PC-3 (cell line): ENCODE measurements around the gene SLC7A9. TPM values are rescaled to one million over a fixed set of nuclear protein-coding genes. Genes with fewer than 3 reads are reported as not detected.

Source experiments
- ATAC-seq: fragments of 200-7000 bp; cut with Tn5 transposase; 2 replicates; pipeline ENCODE4 v1.9.1; 2020; ENCODE audit warnings: mild to moderate bottlenecking, moderate library complexity
- BruUV-seq: library from RNA; stranded (reverse); fragments of 400-500 nt; replicated peaks from 2 replicates; lab custom pipeline; 2021; lab: Mats Ljungman, UMichigan
- CTCF ChIA-PET: fragments of 300-600 bp; sonication (Branson Sonifier 250); formaldehyde crosslinking; loops from one replicate; lab custom pipeline; 2022; ENCODE audit warnings: antibody characterized with exemption; lab: Charles Lee
- POLR2A ChIA-PET: fragments of 300-600 bp; sonication (Branson Sonifier 250); formaldehyde crosslinking; loops from one replicate; lab custom pipeline; 2022; ENCODE audit warnings: antibody characterized with exemption; ENCODE audit not compliant: unreplicated experiment; lab: Charles Lee
- DNase-seq: peaks from one replicate; pipeline ENCODE4 v3.0.0-alpha.2; 2015
- H2AFZ ChIP-seq: fragments of 300-600 bp; sonication (generic); 2 replicates; pipeline ENCODE4 v1.6.0; 2016; ENCODE audit warnings: antibody characterized with exemption, low read length
- H3F3A ChIP-seq: fragments of 300-600 bp; sonication (generic); one replicate; pipeline ENCODE4 v1.6.0; 2017; ENCODE audit warnings: antibody characterized with exemption, low read length, control low read depth, mild to moderate bottlenecking; ENCODE audit not compliant: unreplicated experiment
- H3K27ac ChIP-seq: fragments of 300-600 bp; sonication (generic); 2 replicates; pipeline ENCODE4 v1.5.1; 2016; ENCODE audit warnings: mild to moderate bottlenecking, low read length
- H3K27me3 ChIP-seq: fragments of 300-600 bp; sonication (generic); 2 replicates; pipeline ENCODE4 v1.6.1; 2016; ENCODE audit warnings: low read length, mixed read lengths
- H3K36me3 ChIP-seq: fragments of 300-600 bp; sonication (generic); 2 replicates; pipeline ENCODE4 v1.6.1; 2016; ENCODE audit warnings: low read depth, mixed run types, low read length, mixed read lengths
- H3K4me1 ChIP-seq: fragments of 300-600 bp; sonication (generic); 2 replicates; pipeline ENCODE4 v1.5.1; 2016; ENCODE audit warnings: low read length; ENCODE audit not compliant: insufficient read depth
- H3K4me2 ChIP-seq: fragments of 300-600 bp; sonication (generic); 2 replicates; pipeline ENCODE4 v1.6.0; 2016; ENCODE audit warnings: low read length
- H3K4me3 ChIP-seq: fragments of 300-600 bp; sonication (generic); 2 replicates; pipeline ENCODE4 v1.5.1; 2016; ENCODE audit warnings: mild to moderate bottlenecking, low read length, mixed read lengths
- H3K79me2 ChIP-seq: fragments of 300-600 bp; sonication (generic); 2 replicates; pipeline ENCODE4 v1.6.1; 2017; ENCODE audit warnings: low read length, mixed read lengths
- H3K9ac ChIP-seq: fragments of 300-600 bp; sonication (generic); 2 replicates; pipeline ENCODE4 v1.6.0; 2016; ENCODE audit warnings: mild to moderate bottlenecking, low read length
- H3K9me2 ChIP-seq: fragments of 300-600 bp; sonication (generic); replicated peaks from 2 replicates; pipeline ENCODE4 v1.6.1; 2016; ENCODE audit warnings: mixed run types, low read length, mixed read lengths
- H3K9me3 ChIP-seq: fragments of 300-600 bp; sonication (generic); 2 replicates; pipeline ENCODE4 v1.6.1; 2016; ENCODE audit warnings: low read length, mixed read lengths
- H4K20me1 ChIP-seq: fragments of 300-600 bp; sonication (generic); 2 replicates; pipeline ENCODE4 v1.6.1; 2016; ENCODE audit warnings: low read length, mixed read lengths
- CTCF ChIP-seq: fragments of 300-600 bp; sonication (generic); conservative IDR thresholded peaks from 2 replicates; pipeline ENCODE4 v1.5.1; 2017; ENCODE audit warnings: antibody characterized with exemption, low read depth, mild to moderate bottlenecking, low read length
- EZH2 ChIP-seq: fragments of 300-600 bp; sonication (generic); IDR thresholded peaks from one replicate; pipeline ENCODE4 v1.6.1; 2017; ENCODE audit warnings: antibody characterized with exemption, mild to moderate bottlenecking, low read length; ENCODE audit not compliant: unreplicated experiment
- EZH2phosphoT487 ChIP-seq: fragments of 300-600 bp; sonication (generic); IDR thresholded peaks from 2 replicates; pipeline ENCODE4 v1.6.1; 2018; ENCODE audit warnings: mild to moderate bottlenecking, antibody characterized with exemption, low read length, borderline replicate concordance
- intact Hi-C: fragments of 100-400 bp; cut with micrococcal nuclease; formaldehyde crosslinking; loops from 2 replicates; pipeline ENCODE4 v1.9.0; 2023
- total RNA-seq: library from RNA; depleted of rRNA; stranded (reverse); fragments of >200 nt; gene quantifications from 2 replicates; pipeline ENCODE4 v1.2.3, GENCODE V29; 2014

Gene SLC7A9
- total RNA-seq, 1 experiment from 2014 or later: not detected

GRCh38 chr19:32822916-32823746 lies 46.4 kb downstream of the SLC7A9 start:
- no peaks in the 10 kb centered on the region for H3K9me2 ChIP-seq
- no peaks in the 10 kb centered on the region for H3K9me3 ChIP-seq
- no peaks in the 10 kb centered on the region for H4K20me1 ChIP-seq
- H3K27me3 ChIP-seq: no peaks in the 10 kb centered on the region
- no peaks in the 10 kb centered on the region for H3K36me3 ChIP-seq
- POLR2A ChIA-PET: no interaction called here
- no peaks in the 10 kb centered on the region for H3K79me2 ChIP-seq
- no peak for ATAC-seq
- no peak overlapping the region for H3K27ac ChIP-seq
- no peaks in the 10 kb centered on the region for H3F3A ChIP-seq
- H3K9ac ChIP-seq: no peak overlapping the region
- no peak overlapping the region for H3K4me3 ChIP-seq
- CTCF ChIA-PET: no interaction called here
- no peak for TF ChIP-seq EZH2
- no peak for TF ChIP-seq EZH2phosphoT487
- TF ChIP-seq CTCF: no peak
- intact Hi-C loops: no loop called here
- DNase-seq: no peak
- BruUV-seq: no TSS peak
- H2AFZ ChIP-seq: no peak overlapping the region
- no peaks in the 10 kb centered on the region for H3K4me1 ChIP-seq
- no peak overlapping the region for H3K4me2 ChIP-seq

- H3K79me2 ChIP-seq: no peaks in the 10 kb centered on the region
- no TSS peak for BruUV-seq
- H3K27me3 ChIP-seq: no peaks in the 10 kb centered on the region
- no peak overlapping the region for H2AFZ ChIP-seq
- no peak overlapping the region for H3K9ac ChIP-seq
- POLR2A ChIA-PET: no interaction called here
- H3K36me3 ChIP-seq: no peaks in the 10 kb centered on the region
- no peaks in the 10 kb centered on the region for H3K9me3 ChIP-seq
- no peaks in the 10 kb centered on the region for H3F3A ChIP-seq
- intact Hi-C loops: no loop called here
- no peaks in the 10 kb centered on the region for H3K9me2 ChIP-seq
- H4K20me1 ChIP-seq: no peaks in the 10 kb centered on the region
- CTCF ChIA-PET: no interaction called here
- H3K4me3 ChIP-seq: no peak overlapping the region
- DNase-seq (no peak), ATAC-seq (no peak)
- H3K4me1 ChIP-seq: no peaks in the 10 kb centered on the region
- no peak overlapping the region for H3K27ac ChIP-seq
- no peak overlapping the region for H3K4me2 ChIP-seq
- TF ChIP-seq EZH2phosphoT487 (no peak), CTCF (no peak), EZH2 (no peak)
Observed at GRCh38 chr19:32819419-32820400, 49.9 kb downstream of the SLC7A9 start.
